Measurements from ENCODE around the gene LSAMP. TPM values are rescaled to one million over a fixed set of nuclear protein-coding genes. Genes with fewer than 3 reads are reported as not detected.
"Not testable (repeated sequence)": the region's sequence is repeated elsewhere in the genome, so short reads cannot be mapped to it uniquely, and the experiment has no call there.

LSAMP gene
- total RNA-seq, 1 experiment from 2014 or later: 10.1 TPM

- Histone ChIP-seq H3K27me3 (replicated peaks; ENCODE audit: insufficient read depth, low read depth, low read length, poor library complexity) (no peaks in the 10 kb centered on the region), H3K27ac (ENCODE audit: low read depth, low read length, poor library complexity, severe bottlenecking) (no peak overlapping the region), H3K4me1 (ENCODE audit: insufficient read depth, low read length, poor library complexity, severe bottlenecking) (peaks cover 5% of the 10 kb centered on the region), H3K36me3 (ENCODE audit: insufficient read depth, low read length, poor library complexity, severe bottlenecking) (no peaks in the 10 kb centered on the region), H3K4me3 (ENCODE audit: low read depth, low read length, poor library complexity, severe bottlenecking) (no peak overlapping the region), H3K9me3 (ENCODE audit: low read depth, low read length, poor library complexity, severe bottlenecking) (no peaks in the 10 kb centered on the region)
- no TSS peak for BruUV-seq (replicated peaks)
- DNase-seq (ENCODE audit: low spot score): no peak
- ChIA-PET CTCF (no interaction called here), POLR2A (ENCODE audit: low non-redundant PET) (no interaction called here)
- intact Hi-C loops (cut with micrococcal nuclease; ENCODE audit: unreplicated experiment): no loop called here
- TF ChIP-seq EZH2 (IDR thresholded peaks at IDR 0.05; ENCODE audit: borderline replicate concordance, low read depth, low read length, poor library complexity, severe bottlenecking): no peak
- TF ChIP-seq, protein P1, sequence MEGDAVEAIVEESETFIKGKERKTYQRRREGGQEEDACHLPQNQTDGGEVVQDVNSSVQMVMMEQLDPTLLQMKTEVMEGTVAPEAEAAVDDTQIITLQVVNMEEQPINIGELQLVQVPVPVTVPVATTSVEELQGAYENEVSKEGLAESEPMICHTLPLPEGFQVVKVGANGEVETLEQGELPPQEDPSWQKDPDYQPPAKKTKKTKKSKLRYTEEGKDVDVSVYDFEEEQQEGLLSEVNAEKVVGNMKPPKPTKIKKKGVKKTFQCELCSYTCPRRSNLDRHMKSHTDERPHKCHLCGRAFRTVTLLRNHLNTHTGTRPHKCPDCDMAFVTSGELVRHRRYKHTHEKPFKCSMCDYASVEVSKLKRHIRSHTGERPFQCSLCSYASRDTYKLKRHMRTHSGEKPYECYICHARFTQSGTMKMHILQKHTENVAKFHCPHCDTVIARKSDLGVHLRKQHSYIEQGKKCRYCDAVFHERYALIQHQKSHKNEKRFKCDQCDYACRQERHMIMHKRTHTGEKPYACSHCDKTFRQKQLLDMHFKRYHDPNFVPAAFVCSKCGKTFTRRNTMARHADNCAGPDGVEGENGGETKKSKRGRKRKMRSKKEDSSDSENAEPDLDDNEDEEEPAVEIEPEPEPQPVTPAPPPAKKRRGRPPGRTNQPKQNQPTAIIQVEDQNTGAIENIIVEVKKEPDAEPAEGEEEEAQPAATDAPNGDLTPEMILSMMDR (conservative IDR thresholded peaks at IDR 0.05; ENCODE audit: low read depth, low read length): no peak
Measured at GRCh38 chr3:116078561-116078960, 366.7 kb downstream of the LSAMP start.

DNA sequence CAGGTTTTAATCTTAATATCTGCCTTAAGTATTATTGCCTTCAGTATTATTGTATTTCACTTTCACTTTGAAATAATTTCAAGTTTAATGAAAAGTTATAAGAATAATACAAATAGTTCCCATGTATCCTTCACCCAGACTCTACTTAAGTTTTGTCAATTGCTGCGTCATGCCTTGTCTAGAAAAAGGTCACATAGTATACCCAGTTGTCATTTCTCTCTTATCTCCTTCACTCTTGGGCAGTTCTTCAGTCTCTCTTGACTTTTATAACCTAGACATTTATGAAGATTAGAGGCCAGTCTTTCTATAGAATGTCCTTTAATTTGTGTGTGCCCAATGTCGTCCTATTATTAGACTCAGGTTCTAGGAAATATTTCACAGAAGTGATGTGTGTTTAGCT, 367.7 kb downstream of the LSAMP start:
- BruUV-seq (replicated peaks): no TSS peak
- CTCF ChIA-PET: no interaction called here
- POLR2A ChIA-PET (ENCODE audit: low non-redundant PET): no interaction called here

GRCh38 chr3:116077059-116077458, 368.2 kb downstream of the LSAMP start:
- ChIA-PET CTCF (no interaction called here), POLR2A (ENCODE audit: low non-redundant PET) (interaction anchor here (0.5 kb wide), 1 partner anchor 436 kb away, joined by 6 read pairs; no protein-coding TSS in a partner anchor)
- BruUV-seq (replicated peaks): no TSS peak
- Histone ChIP-seq H3K4me3 (ENCODE audit: low read depth, low read length, poor library complexity, severe bottlenecking) (no peak overlapping the region), H3K36me3 (ENCODE audit: insufficient read depth, low read length, poor library complexity, severe bottlenecking) (no peaks in the 10 kb centered on the region), H3K27me3 (replicated peaks; ENCODE audit: insufficient read depth, low read depth, low read length, poor library complexity) (no peaks in the 10 kb centered on the region), H3K4me1 (ENCODE audit: insufficient read depth, low read length, poor library complexity, severe bottlenecking) (peaks cover 6% of the 10 kb centered on the region), H3K9me3 (ENCODE audit: low read depth, low read length, poor library complexity, severe bottlenecking) (no peaks in the 10 kb centered on the region), H3K27ac (ENCODE audit: low read depth, low read length, poor library complexity, severe bottlenecking) (no peak overlapping the region)
- DNase-seq (ENCODE audit: low spot score): no peak
- intact Hi-C loops (cut with micrococcal nuclease; ENCODE audit: unreplicated experiment): no loop called here
- TF ChIP-seq, protein P1 (conservative IDR thresholded peaks at IDR 0.05; ENCODE audit: low read depth, low read length): no peak
- no peak for TF ChIP-seq EZH2 (IDR thresholded peaks at IDR 0.05; ENCODE audit: borderline replicate concordance, low read depth, low read length, poor library complexity, severe bottlenecking)

More for the DNA sequence above, 367.7 kb downstream of the LSAMP start:
- intact Hi-C loops (cut with micrococcal nuclease; ENCODE audit: unreplicated experiment): no loop called here
- TF ChIP-seq, protein P1 (conservative IDR thresholded peaks at IDR 0.05; ENCODE audit: low read depth, low read length): no peak
- no peak for TF ChIP-seq EZH2 (IDR thresholded peaks at IDR 0.05; ENCODE audit: borderline replicate concordance, low read depth, low read length, poor library complexity, severe bottlenecking)
- no peaks in the 10 kb centered on the region for H3K27me3 ChIP-seq (replicated peaks; ENCODE audit: insufficient read depth, low read depth, low read length, poor library complexity)
- no peak for DNase-seq (ENCODE audit: low spot score)
- H3K36me3 ChIP-seq (ENCODE audit: insufficient read depth, low read length, poor library complexity, severe bottlenecking): no peaks in the 10 kb centered on the region
- no peak overlapping the region for H3K27ac ChIP-seq (ENCODE audit: low read depth, low read length, poor library complexity, severe bottlenecking)
- peaks cover 6% of the 10 kb centered on the region for H3K4me1 ChIP-seq (ENCODE audit: insufficient read depth, low read length, poor library complexity, severe bottlenecking)
- H3K9me3 ChIP-seq (ENCODE audit: low read depth, low read length, poor library complexity, severe bottlenecking): no peaks in the 10 kb centered on the region
- H3K4me3 ChIP-seq (ENCODE audit: low read depth, low read length, poor library complexity, severe bottlenecking): no peak overlapping the region

DNA sequence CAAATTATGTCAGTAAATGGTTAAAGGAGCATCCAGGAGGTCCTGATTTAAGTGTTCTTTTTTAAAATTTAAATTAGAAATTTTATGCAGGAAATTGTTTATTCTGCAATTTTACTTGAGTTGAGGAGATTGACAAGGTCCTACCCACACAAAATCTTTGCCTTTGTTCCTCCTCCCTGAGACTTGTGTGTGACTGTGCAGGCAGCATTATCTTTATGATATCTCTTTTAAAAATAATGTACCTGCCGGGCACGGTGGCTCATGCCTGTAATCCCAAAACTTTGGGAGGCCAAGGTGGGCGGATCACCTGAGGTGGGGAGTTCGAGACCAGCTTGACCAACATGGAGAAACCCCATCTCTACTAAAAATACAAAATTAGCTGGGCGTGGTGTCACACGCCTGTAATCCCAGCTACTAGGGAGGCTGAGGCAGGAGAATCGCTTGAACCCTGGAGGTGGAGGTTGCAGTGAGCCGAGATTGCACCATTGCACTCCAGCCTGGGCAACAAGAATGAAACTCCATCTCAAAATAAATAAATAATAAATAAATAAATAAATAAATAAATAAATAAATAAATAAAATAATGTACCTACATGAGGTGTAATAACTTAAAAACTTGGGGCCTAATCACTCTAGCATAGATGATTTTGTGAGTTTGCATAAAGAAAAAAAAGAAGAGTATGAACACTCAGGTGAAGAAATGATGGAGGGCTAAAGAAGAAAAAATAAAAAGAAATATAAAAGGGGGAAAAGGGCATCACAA, 374.6 kb downstream of the LSAMP start:
- H3K4me1 ChIP-seq (ENCODE audit: insufficient read depth, low read length, poor library complexity, severe bottlenecking): peaks cover 48% of the 10 kb centered on the region
- H3K27ac ChIP-seq (ENCODE audit: low read depth, low read length, poor library complexity, severe bottlenecking); H3K9me3 ChIP-seq (ENCODE audit: low read depth, low read length, poor library complexity, severe bottlenecking); H3K4me3 ChIP-seq (ENCODE audit: low read depth, low read length, poor library complexity, severe bottlenecking); DNase-seq (ENCODE audit: low spot score); POLR2A ChIA-PET (ENCODE audit: low non-redundant PET); intact Hi-C loops (cut with micrococcal nuclease; ENCODE audit: unreplicated experiment); H3K27me3 ChIP-seq (replicated peaks; ENCODE audit: insufficient read depth, low read depth, low read length, poor library complexity); BruUV-seq (replicated peaks); CTCF ChIA-PET; H3K36me3 ChIP-seq (ENCODE audit: insufficient read depth, low read length, poor library complexity, severe bottlenecking): not testable (repeated sequence)

All from A673 (cell line).